ENCODE results near the gene HIVEP3. TPM values are rescaled to one million over a fixed set of nuclear protein-coding genes. Genes with fewer than 3 reads are reported as not detected.

The HIVEP3 gene
- total and polyA plus RNA-seq, 4 donors, result 3.0 to 9.4 (median 7.8) TPM

DNA sequence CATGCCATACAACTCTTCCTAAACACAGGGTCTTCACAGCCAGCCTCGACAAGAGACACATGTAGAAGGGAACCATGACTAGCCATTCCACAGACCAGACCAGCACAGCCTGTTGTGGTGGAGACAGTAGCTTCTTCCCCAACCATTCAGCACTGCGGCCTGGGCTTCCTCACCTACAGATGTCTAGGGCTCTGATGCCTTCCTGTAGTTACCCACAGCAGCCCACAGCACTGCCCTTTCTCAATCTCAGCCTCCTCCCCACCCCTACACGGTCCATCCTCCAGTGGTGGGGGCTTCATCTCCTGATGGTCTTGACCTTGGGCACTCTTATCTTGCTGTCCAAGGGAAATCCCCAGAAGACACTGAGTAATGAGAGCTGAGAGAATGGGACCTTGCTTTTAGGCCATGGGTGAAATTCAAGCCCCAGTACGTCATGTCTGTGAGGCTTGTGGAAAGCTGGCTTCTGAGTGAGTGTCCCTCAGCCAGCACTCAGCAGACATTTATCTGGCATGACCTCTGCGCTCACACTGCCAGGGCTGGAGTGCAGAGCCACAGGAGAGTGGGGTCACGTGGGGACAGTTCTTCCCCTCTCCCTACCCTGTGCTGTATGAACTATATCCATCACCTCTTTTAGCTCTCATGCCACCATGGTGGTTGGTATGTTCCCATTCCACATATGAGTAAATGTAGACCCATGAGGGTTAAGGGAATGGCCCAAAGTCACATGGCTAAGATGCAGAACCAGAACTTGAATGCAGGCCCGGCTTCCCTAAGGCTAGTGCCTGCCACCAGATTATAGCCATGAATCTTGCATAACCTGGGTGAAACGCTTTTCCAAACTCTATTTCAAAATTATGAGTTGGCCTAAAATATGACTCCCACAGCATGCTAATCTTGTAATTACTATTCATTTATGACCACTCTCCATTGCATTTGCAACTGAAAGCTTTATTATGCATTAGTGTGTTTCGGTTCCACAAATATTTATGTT lies 104.7 kb downstream of the HIVEP3 start:
- no peaks in the 10 kb centered on the region for H3K36me3 ChIP-seq (ENCODE audit: control insufficient read depth, insufficient read depth, low read length)
- no peak overlapping the region for H3K4me3 ChIP-seq (ENCODE audit: low read depth, low read length)
- no peaks in the 10 kb centered on the region for H3K4me1 ChIP-seq (ENCODE audit: control insufficient read depth, insufficient read depth, low read length)
- no peak for DNase-seq (ENCODE audit: low read depth in 4 of 6, low spot score in 6 of 6)
- WGBS (ENCODE audit: insufficient coverage), result 79% methylated on average over 4 of the region's 9 CpGs
- no peaks in the 10 kb centered on the region for H3K27me3 ChIP-seq (ENCODE audit: control insufficient read depth, insufficient read depth, low read length)
- no peak overlapping the region for H3K27ac ChIP-seq (ENCODE audit: low read depth, low read length)
- no peaks in the 10 kb centered on the region for H3K9me3 ChIP-seq (ENCODE audit: control insufficient read depth, insufficient read depth, low read length)

DNA sequence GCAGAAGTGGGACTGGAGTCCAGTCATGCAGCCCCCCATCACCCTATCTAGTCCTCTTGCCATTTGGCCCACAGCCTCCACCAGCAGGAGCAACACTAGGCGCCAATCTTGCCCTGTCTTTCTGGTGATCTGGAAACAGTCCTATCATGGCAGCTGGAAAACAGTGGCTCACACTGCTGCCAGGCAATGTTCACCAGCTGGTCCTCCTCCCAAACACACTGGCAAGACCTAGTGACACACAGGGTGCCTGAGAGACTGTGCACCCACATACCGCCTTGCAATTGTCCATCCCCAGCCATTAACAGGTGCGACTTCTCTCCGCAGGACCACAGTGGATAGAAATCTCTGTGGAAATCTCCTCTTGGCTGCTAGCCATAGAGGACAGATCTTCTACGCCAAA lies 105.5 kb downstream of the HIVEP3 start:
- no peaks in the 10 kb centered on the region for H3K27me3 ChIP-seq (ENCODE audit: control insufficient read depth, insufficient read depth, low read length)
- no peak overlapping the region for H3K27ac ChIP-seq (ENCODE audit: low read depth, low read length)
- no peak for DNase-seq (ENCODE audit: low read depth in 4 of 6, low spot score in 6 of 6)
- H3K4me1 ChIP-seq (ENCODE audit: control insufficient read depth, insufficient read depth, low read length), result no peaks in the 10 kb centered on the region
- H3K9me3 ChIP-seq (ENCODE audit: control insufficient read depth, insufficient read depth, low read length), result no peaks in the 10 kb centered on the region
- no peaks in the 10 kb centered on the region for H3K36me3 ChIP-seq (ENCODE audit: control insufficient read depth, insufficient read depth, low read length)
- WGBS (ENCODE audit: insufficient coverage), result 98% methylated on average over 4 of the region's 5 CpGs
- H3K4me3 ChIP-seq (ENCODE audit: low read depth, low read length), result no peak overlapping the region

DNA sequence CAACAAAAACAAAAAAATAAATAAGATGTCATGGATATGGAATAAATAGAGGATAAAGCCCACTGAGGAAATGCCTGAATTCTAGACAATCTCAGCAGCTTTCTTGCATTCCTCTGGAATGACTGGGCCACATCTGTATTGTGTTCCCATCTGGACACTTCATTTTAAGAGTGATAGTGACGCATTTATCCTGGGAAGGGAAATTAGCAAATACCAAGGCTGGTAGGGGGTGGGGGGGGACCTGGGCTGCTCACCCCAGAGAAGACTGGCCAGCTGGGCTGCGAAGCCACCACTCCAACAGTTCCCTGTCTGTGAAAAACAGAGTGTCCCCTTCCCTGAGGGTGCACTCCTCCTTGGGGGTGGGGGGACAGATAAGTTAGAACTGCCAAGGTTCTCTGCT lies 106.3 kb downstream of the HIVEP3 start:
- H3K4me1 ChIP-seq (ENCODE audit: control insufficient read depth, insufficient read depth, low read length), result no peaks in the 10 kb centered on the region
- no peak overlapping the region for H3K4me3 ChIP-seq (ENCODE audit: low read depth, low read length)
- no peak for DNase-seq (ENCODE audit: low read depth in 4 of 6, low spot score in 6 of 6)
- H3K27ac ChIP-seq (ENCODE audit: low read depth, low read length), result no peak overlapping the region
- no CpG with 5 or more reads among the region's 2 CpGs for WGBS (ENCODE audit: insufficient coverage)
- no peaks in the 10 kb centered on the region for H3K27me3 ChIP-seq (ENCODE audit: control insufficient read depth, insufficient read depth, low read length)
- H3K36me3 ChIP-seq (ENCODE audit: control insufficient read depth, insufficient read depth, low read length), result no peaks in the 10 kb centered on the region
- H3K9me3 ChIP-seq (ENCODE audit: control insufficient read depth, insufficient read depth, low read length), result no peaks in the 10 kb centered on the region

DNA sequence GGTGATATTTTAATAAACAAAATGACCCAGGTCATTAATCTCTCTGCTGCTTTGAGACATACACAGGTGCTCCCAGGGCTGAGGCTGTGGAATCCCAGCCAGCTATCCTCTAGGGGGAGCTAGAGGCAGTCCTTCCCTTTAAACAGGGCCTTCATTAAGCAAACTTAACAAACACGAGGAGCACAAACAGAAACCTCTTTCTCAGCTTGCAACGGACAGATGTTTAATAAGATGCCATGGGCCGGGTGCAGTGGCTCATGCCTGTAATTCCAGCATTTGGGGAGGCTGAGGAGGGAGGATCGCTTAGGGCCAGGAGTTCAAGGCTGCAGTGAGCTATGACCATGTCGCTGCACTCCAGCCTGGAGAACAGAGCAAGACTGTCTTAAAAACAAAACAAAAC lies 106.7 kb downstream of the HIVEP3 start:
- peak in 3 of 6 donors; percentile 10 to 74 (median 57) for DNase-seq (ENCODE audit: low read depth in 4 of 6, low spot score in 6 of 6)
- 0% methylated on average over 2 of the region's 5 CpGs for WGBS (ENCODE audit: insufficient coverage)
- Histone ChIP-seq H3K4me1 (ENCODE audit: control insufficient read depth, insufficient read depth, low read length) (no peaks in the 10 kb centered on the region), H3K36me3 (ENCODE audit: control insufficient read depth, insufficient read depth, low read length) (no peaks in the 10 kb centered on the region), H3K27ac (ENCODE audit: low read depth, low read length) (no peak overlapping the region), H3K27me3 (ENCODE audit: control insufficient read depth, insufficient read depth, low read length) (no peaks in the 10 kb centered on the region), H3K9me3 (ENCODE audit: control insufficient read depth, insufficient read depth, low read length) (no peaks in the 10 kb centered on the region), H3K4me3 (ENCODE audit: low read depth, low read length) (no peak overlapping the region)

DNA sequence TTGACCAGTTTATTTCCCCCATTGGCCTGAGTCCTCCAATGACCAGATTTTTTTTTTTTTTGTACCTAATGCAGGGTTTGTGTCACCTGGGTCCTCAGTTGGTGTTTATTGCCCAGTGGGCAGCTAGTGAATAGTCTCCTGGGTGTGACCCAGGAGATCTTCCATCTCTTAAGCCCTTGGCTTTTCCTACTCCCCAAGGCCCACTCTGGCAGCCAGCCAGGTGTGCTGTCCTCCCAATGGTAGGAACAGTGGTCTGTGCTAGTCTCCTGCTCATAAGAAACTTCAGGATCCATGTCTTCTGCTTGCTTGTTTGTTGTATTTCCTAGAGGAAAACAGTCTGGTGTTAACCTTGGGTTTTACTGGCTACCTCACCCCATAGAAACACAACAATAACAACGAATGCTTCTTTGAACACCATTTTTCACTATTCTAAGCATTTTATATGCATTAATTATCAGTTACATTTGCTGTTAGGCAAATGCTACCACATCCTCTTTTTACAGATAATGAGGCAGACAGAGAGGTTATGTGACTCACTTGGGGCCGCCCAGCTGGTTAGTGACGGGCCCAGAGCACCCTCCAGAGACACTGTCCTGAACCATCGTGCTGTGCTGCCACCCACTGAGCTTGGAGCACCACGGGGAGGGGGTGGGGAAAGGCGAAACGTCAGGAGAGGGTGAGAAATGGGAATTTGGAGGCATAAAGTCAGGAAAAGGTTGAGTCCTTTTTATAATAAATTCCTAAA lies 107.5 kb downstream of the HIVEP3 start:
- 72% methylated on average over 3 of the region's 7 CpGs for WGBS (ENCODE audit: insufficient coverage)
- Histone ChIP-seq H3K27me3 (ENCODE audit: control insufficient read depth, insufficient read depth, low read length) (no peaks in the 10 kb centered on the region), H3K9me3 (ENCODE audit: control insufficient read depth, insufficient read depth, low read length) (no peaks in the 10 kb centered on the region), H3K4me1 (ENCODE audit: control insufficient read depth, insufficient read depth, low read length) (no peaks in the 10 kb centered on the region), H3K36me3 (ENCODE audit: control insufficient read depth, insufficient read depth, low read length) (no peaks in the 10 kb centered on the region), H3K4me3 (ENCODE audit: low read depth, low read length) (no peak overlapping the region), H3K27ac (ENCODE audit: low read depth, low read length) (no peak overlapping the region)
- no peak for DNase-seq (ENCODE audit: low read depth in 4 of 6, low spot score in 6 of 6)

DNA sequence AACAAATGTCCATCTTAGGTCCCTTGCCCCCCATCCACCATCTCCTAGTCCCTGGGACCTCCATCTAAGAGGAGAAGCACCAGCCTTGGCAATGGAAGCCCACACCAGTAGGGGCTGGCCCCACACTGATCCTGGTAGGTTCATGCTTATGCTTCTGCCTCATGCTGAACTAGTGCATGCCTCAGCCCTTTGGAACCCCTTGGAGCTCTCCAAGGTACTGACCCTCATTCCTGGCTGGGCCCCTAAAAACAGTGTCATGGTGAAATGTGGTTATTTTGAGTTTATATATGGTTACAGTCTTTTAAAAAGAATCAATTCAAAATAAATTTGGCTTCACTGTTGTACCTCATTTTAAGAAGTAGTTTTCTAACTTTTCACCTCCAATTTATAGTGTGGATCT lies 108.3 kb downstream of the HIVEP3 start:
- Histone ChIP-seq H3K9me3 (ENCODE audit: control insufficient read depth, insufficient read depth, low read length) (no peaks in the 10 kb centered on the region), H3K27me3 (ENCODE audit: control insufficient read depth, insufficient read depth, low read length) (no peaks in the 10 kb centered on the region), H3K4me1 (ENCODE audit: control insufficient read depth, insufficient read depth, low read length) (no peaks in the 10 kb centered on the region), H3K27ac (ENCODE audit: low read depth, low read length) (no peak overlapping the region), H3K36me3 (ENCODE audit: control insufficient read depth, insufficient read depth, low read length) (no peaks in the 10 kb centered on the region), H3K4me3 (ENCODE audit: low read depth, low read length) (no peak overlapping the region)
- peak in 1 of 6 donors; percentile 41 for DNase-seq (ENCODE audit: low read depth in 4 of 6, low spot score in 6 of 6)

DNA sequence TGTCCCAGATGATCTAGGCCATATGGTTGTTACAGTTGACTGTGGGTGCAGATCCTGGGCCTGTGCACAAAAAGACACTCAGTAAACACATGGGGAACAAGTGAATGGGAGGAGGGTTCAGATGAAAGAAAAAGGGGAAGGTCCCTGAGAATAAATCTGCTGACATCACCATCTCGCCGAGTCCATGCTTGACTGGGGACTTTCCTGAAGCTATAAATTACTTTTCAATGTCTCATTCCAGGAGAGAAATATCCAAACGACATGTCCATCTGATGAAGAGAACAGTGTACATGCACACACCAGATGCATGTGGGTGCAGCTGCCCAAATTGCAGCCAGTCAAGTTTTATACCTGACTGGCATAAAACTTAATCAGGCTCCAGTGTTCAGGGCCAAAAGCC lies 109.0 kb downstream of the HIVEP3 start:
- no peaks in the 10 kb centered on the region for H3K27me3 ChIP-seq (ENCODE audit: control insufficient read depth, insufficient read depth, low read length)
- WGBS (ENCODE audit: insufficient coverage), result 46% methylated on average over 3 of the region's 3 CpGs
- no peaks in the 10 kb centered on the region for H3K36me3 ChIP-seq (ENCODE audit: control insufficient read depth, insufficient read depth, low read length)
- no peaks in the 10 kb centered on the region for H3K9me3 ChIP-seq (ENCODE audit: control insufficient read depth, insufficient read depth, low read length)
- no peaks in the 10 kb centered on the region for H3K4me1 ChIP-seq (ENCODE audit: control insufficient read depth, insufficient read depth, low read length)
- no peak overlapping the region for H3K27ac ChIP-seq (ENCODE audit: low read depth, low read length)
- DNase-seq (ENCODE audit: low read depth in 4 of 6, low spot score in 6 of 6), result no peak
- H3K4me3 ChIP-seq (ENCODE audit: low read depth, low read length), result no peak overlapping the region

DNA sequence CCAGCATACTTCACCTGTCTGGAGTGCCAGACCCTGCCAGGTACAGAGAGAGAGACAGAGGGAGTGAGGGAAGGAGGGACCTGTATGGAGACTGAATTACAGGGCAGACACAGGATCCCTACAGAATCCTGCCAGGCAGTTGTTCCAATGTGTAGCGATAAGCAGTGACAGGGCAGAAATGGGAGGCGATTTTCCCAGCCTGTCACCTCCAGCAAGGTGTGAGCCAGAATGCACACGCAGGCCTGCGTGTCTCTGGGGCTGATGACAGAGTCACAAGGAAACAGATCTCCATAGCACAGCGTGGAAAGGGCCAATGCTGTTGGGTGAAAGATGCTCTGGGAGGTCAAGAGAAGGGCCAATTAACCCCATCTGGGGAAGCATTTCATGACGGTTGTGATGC lies 111.3 kb downstream of the HIVEP3 start:
- Histone ChIP-seq H3K36me3 (ENCODE audit: control insufficient read depth, insufficient read depth, low read length) (no peaks in the 10 kb centered on the region), H3K27ac (ENCODE audit: low read depth, low read length) (no peak overlapping the region), H3K4me1 (ENCODE audit: control insufficient read depth, insufficient read depth, low read length) (peaks cover 8% of the 10 kb centered on the region), H3K27me3 (ENCODE audit: control insufficient read depth, insufficient read depth, low read length) (no peaks in the 10 kb centered on the region), H3K4me3 (ENCODE audit: low read depth, low read length) (no peak overlapping the region), H3K9me3 (ENCODE audit: control insufficient read depth, insufficient read depth, low read length) (no peaks in the 10 kb centered on the region)
- WGBS (ENCODE audit: insufficient coverage), result 93% methylated on average over 6 of the region's 6 CpGs
- no peak for DNase-seq (ENCODE audit: low read depth in 4 of 6, low spot score in 6 of 6)

DNA sequence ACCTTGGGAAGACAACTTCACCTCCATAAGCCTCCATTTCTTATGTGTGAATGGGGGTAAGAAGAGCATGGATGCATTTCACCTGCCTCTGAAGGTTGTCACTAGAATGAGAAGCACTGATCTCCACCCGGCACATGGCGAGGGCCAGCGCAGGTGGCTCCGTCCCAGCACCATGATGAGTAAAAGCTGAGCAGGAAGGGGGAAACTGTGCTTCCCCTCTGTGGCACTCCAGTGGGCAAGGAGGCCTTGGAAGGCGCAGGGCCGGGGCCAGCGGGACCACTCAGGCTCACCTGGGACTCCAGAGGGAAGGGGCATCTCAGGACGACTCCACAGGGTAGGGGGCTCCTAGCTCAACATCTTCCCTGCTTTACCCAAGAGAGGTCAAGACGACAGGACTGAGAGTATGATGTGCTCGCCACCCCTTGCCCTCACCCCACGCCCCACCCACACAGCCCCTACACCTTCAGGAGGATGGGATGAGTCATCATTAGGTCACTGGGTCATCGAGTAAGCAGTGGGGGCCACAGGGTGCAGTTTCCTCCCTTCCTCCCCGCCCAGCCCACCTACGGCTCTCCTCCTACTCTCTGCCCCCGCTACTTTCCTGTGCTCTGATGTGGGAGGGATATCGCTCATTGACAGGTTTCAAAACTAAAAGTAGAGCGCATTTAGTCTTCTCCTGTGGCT lies 112.1 kb downstream of the HIVEP3 start:
- Histone ChIP-seq H3K9me3 (ENCODE audit: control insufficient read depth, insufficient read depth, low read length) (no peaks in the 10 kb centered on the region), H3K4me3 (ENCODE audit: low read depth, low read length) (no peak overlapping the region), H3K27me3 (ENCODE audit: control insufficient read depth, insufficient read depth, low read length) (no peaks in the 10 kb centered on the region), H3K27ac (ENCODE audit: low read depth, low read length) (no peak overlapping the region), H3K36me3 (ENCODE audit: control insufficient read depth, insufficient read depth, low read length) (no peaks in the 10 kb centered on the region), H3K4me1 (ENCODE audit: control insufficient read depth, insufficient read depth, low read length) (peaks cover 8% of the 10 kb centered on the region)
- DNase-seq (ENCODE audit: low read depth in 4 of 6, low spot score in 6 of 6), result no peak
- 97% methylated on average over 8 of the region's 17 CpGs for WGBS (ENCODE audit: insufficient coverage)
